SU-DHL-6 (cell line): Measurements from ENCODE around the gene LRWD1.

Source experiments
- H2AFZ ChIP-seq: fragments of 200-600 bp; sonication (generic); 2 replicates; pipeline ENCODE4 v1.6.1; 2014; ENCODE audit warnings: low read depth, mild to moderate bottlenecking, moderate library complexity, mixed read lengths, antibody characterized with exemption, low read length; ENCODE audit not compliant: severe bottlenecking
- H3F3A ChIP-seq: fragments of 200-600 bp; shearing (Covaris generic); 2 replicates; pipeline ENCODE4 v1.6.0; 2016; ENCODE audit warnings: antibody characterized with exemption, mild to moderate bottlenecking; ENCODE audit not compliant: insufficient read depth
- H3K27ac ChIP-seq: fragments of 200-600 bp; sonication (generic); 2 replicates; pipeline ENCODE4 v1.5.1; 2016; ENCODE audit warnings: low read depth, mild to moderate bottlenecking, low read length, moderate library complexity, mixed read lengths
- H3K27me3 ChIP-seq: fragments of 200-600 bp; sonication (generic), shearing (Covaris generic); 2 replicates; pipeline ENCODE4 v1.6.0; 2014; ENCODE audit warnings: mild to moderate bottlenecking, low read length
- H3K36me3 ChIP-seq: fragments of 200-600 bp; sonication (generic); 2 replicates; pipeline ENCODE4 v1.6.1; 2014; ENCODE audit warnings: mild to moderate bottlenecking, low read length, mixed read lengths
- H3K4me2 ChIP-seq: fragments of 300-600, 200-600 bp; shearing (Covaris generic), sonication (generic); 2 replicates; pipeline ENCODE4 v1.6.0; 2014; ENCODE audit warnings: low read length, low read depth, mild to moderate bottlenecking; ENCODE audit not compliant: poor library complexity, severe bottlenecking
- H3K4me3 ChIP-seq: fragments of 200-600 bp; sonication (generic); 2 replicates; pipeline ENCODE4 v1.5.1; 2014; ENCODE audit warnings: antibody characterized with exemption, low read length, mild to moderate bottlenecking, mixed read lengths; ENCODE audit not compliant: insufficient read depth, poor library complexity, severe bottlenecking
- H3K79me2 ChIP-seq: fragments of 200-600 bp; sonication (generic); 2 replicates; pipeline ENCODE4 v1.6.1; 2014; ENCODE audit warnings: mild to moderate bottlenecking, low read length, moderate library complexity; ENCODE audit not compliant: insufficient read depth
- H3K9ac ChIP-seq: fragments of 200-600 bp; sonication (generic); 2 replicates; pipeline ENCODE4 v1.7.0; 2014; ENCODE audit warnings: mild to moderate bottlenecking, low read length
- H3K9me2 ChIP-seq: fragments of 200-600 bp; sonication (generic); replicated peaks from 2 replicates; pipeline ENCODE4 v1.6.1; 2014; ENCODE audit warnings: low read length; ENCODE audit not compliant: insufficient read depth
- H3K9me3 ChIP-seq: fragments of 200-600 bp; sonication (generic); 2 replicates; pipeline ENCODE4 v1.6.1; 2014; ENCODE audit warnings: low read length, mixed read lengths; ENCODE audit not compliant: insufficient read depth
- H4K20me1 ChIP-seq: fragments of 200-600 bp; sonication (generic); 2 replicates; pipeline ENCODE4 v1.6.1; 2014; ENCODE audit warnings: low read depth, mild to moderate bottlenecking, antibody characterized with exemption, low read length, moderate library complexity, mixed read lengths
- EZH2phosphoT487 ChIP-seq: fragments of 200-600 bp; sonication (generic), shearing (Covaris generic); conservative IDR thresholded peaks from 2 replicates; pipeline ENCODE4 v1.6.1; 2018; ENCODE audit warnings: mild to moderate bottlenecking, antibody characterized with exemption, low read length, moderate library complexity, mixed read lengths
- TF ChIP-seq, protein P1 (sequence below): fragments of 200-600 bp; sonication (generic); IDR thresholded peaks from one replicate; pipeline ENCODE4 v1.5.1; 2017; ENCODE audit warnings: antibody characterized with exemption, mild to moderate bottlenecking, low read length, moderate library complexity; ENCODE audit not compliant: insufficient read depth, poor library complexity, severe bottlenecking

LRWD1 gene

DNA sequence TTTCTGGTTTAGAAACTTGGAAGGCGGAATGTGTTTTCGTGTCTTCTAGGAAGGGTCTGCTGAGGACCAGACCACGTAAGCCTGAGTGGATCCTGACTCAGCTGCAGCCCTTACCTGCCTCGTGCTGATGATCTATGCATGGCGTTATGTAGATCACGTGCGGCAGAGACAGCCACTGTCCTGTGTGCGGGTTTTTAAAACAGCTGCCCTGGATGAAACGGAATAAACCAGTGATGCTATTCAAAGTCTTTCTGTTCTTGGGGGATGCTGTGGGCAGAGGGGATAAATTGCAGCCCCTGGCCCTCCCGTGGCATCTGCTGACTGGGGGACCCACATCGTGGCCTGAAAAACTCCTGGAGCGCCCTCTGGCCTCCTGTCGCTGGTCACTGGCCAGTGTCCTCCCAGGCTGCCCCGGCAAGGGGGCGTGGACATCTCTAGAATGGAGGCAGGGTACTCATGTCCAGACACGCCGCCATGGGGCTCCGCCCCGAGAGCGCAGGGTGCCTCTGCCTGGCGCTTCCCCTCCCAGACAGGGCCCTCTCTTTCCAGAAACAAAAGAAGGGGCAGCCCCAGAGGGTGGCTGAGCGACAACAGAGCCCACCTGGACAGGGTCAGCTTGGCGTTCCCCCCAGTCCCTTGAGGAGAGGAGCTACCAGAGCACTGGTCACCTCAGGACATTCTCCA, 13.3 kb upstream of the LRWD1 start:
- Histone ChIP-seq H3F3A (peaks cover 5% of the 10 kb centered on the region; the same call in 1 of the 2 replicates), H3K9me3 (no peaks in the 10 kb centered on the region), H4K20me1 (no peaks in the 10 kb centered on the region), H3K4me2 (no peak overlapping the region), H3K4me3 (no peak overlapping the region), H3K27ac (no peak overlapping the region), H3K79me2 (no peaks in the 10 kb centered on the region), H3K9ac (no peak overlapping the region), H3K9me2 (no peaks in the 10 kb centered on the region), H3K27me3 (no peaks in the 10 kb centered on the region), H2AFZ (no peak overlapping the region), H3K36me3 (peaks cover 6% of the 10 kb centered on the region; the same call in 1 of the 2 replicates)
- TF ChIP-seq, protein P1, sequence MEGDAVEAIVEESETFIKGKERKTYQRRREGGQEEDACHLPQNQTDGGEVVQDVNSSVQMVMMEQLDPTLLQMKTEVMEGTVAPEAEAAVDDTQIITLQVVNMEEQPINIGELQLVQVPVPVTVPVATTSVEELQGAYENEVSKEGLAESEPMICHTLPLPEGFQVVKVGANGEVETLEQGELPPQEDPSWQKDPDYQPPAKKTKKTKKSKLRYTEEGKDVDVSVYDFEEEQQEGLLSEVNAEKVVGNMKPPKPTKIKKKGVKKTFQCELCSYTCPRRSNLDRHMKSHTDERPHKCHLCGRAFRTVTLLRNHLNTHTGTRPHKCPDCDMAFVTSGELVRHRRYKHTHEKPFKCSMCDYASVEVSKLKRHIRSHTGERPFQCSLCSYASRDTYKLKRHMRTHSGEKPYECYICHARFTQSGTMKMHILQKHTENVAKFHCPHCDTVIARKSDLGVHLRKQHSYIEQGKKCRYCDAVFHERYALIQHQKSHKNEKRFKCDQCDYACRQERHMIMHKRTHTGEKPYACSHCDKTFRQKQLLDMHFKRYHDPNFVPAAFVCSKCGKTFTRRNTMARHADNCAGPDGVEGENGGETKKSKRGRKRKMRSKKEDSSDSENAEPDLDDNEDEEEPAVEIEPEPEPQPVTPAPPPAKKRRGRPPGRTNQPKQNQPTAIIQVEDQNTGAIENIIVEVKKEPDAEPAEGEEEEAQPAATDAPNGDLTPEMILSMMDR = no peak
- no peak for TF ChIP-seq EZH2phosphoT487

DNA sequence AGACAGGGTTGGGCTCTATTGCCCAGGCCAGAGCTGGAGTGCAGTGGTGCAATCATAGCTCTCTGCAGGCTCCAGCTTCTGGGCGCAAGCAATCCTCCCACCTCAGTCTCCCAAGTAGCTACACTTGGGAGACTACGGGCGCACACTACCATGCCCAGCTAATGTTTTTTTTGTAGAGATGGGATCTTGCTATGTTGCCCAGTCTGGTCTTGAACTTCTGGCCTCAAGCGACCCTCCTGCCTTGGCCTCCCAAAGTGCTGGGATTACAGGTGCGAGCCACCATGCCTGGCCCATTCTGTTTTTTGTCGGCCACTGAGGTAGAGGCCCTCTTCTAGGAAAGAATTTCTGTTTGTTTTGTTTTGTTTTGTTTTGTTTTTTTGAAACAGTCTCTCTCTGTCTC, 12.3 kb upstream of the LRWD1 start:
- Histone ChIP-seq H2AFZ (no peak overlapping the region), H3K9me2 (no peaks in the 10 kb centered on the region), H3K27me3 (no peaks in the 10 kb centered on the region), H3F3A (peaks cover 5% of the 10 kb centered on the region; the same call in 1 of the 2 replicates), H3K36me3 (no peaks in the 10 kb centered on the region), H4K20me1 (no peaks in the 10 kb centered on the region), H3K27ac (no peak overlapping the region), H3K9ac (no peak overlapping the region), H3K9me3 (no peaks in the 10 kb centered on the region), H3K4me2 (no peak overlapping the region), H3K4me3 (no peak overlapping the region), H3K79me2 (no peaks in the 10 kb centered on the region)
- no peak for TF ChIP-seq EZH2phosphoT487
- TF ChIP-seq, protein P1 = no peak

DNA sequence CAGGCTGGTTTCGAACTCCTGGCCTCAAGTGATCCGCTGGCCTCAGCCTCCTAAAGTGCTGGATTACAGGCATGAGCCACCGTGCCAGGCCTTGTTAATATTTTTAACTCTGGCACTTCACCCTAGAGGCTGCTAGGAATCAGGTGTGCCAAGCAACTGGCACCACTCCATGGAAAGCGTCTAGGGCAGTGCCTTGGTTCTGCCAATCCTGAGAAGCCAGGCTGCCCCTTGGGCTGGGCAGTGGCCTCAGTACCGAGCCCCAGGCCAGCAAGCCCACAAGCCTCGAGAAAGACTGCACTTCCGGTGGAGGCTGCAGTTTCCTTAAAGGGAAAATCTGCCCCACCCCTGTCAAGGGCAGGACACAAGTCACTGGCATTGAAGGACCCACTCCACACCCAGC, 11.5 kb upstream of the LRWD1 start:
- Histone ChIP-seq H2AFZ (no peak overlapping the region), H3K9me2 (no peaks in the 10 kb centered on the region), H3K4me3 (no peak overlapping the region), H3K4me2 (no peak overlapping the region), H3K27me3 (no peaks in the 10 kb centered on the region), H3K36me3 (no peaks in the 10 kb centered on the region), H4K20me1 (no peaks in the 10 kb centered on the region), H3F3A (peaks cover 5% of the 10 kb centered on the region; the same call in 1 of the 2 replicates), H3K9me3 (no peaks in the 10 kb centered on the region), H3K27ac (no peak overlapping the region), H3K9ac (no peak overlapping the region), H3K79me2 (no peaks in the 10 kb centered on the region)
- TF ChIP-seq EZH2phosphoT487 = no peak
- TF ChIP-seq, protein P1 = no peak
